B cell (primary cell): Measurements from ENCODE around the gene RPL7A. TPM values are rescaled to one million over a fixed set of nuclear protein-coding genes. Genes with fewer than 3 reads are reported as not detected.

Experiments used
- ATAC-seq: fragments of 200-7000 bp; cut with Tn5 transposase; one replicate; pipeline ENCODE4 v1.10.0; 2021; ENCODE audit warnings: low read depth, mild to moderate bottlenecking, moderate number of reproducible peaks, moderate library complexity
- CTCF ChIA-PET: fragments of 350-600 bp; sonication (Branson Sonifier 250); formaldehyde crosslinking; loops from one replicate; lab custom pipeline; 2021; ENCODE audit warnings: antibody characterized with exemption, inconsistent platforms; lab: Charles Lee
- POLR2A ChIA-PET: fragments of 350-600 bp; sonication (Branson Sonifier 250); formaldehyde crosslinking; loops from one replicate; lab custom pipeline; 2021; ENCODE audit warnings: antibody characterized with exemption; lab: Charles Lee
- DNase-seq: peaks from one replicate; pipeline ENCODE4 v3.0.0; 2013
- H2AFZ ChIP-seq: 2 replicates; pipeline ENCODE4 v1.6.1; 2012; ENCODE audit warnings: mild to moderate bottlenecking, low read depth, low read length; ENCODE audit not compliant: insufficient read depth, poor library complexity, severe bottlenecking
- H3K27ac ChIP-seq, 2 donors: 1 replicate in 1 of 2; 2 replicates in 1 of 2; pipeline ENCODE4 v1.5.1; 2012 to 2013; ENCODE audit warnings: low read length in 2 of 2, mild to moderate bottlenecking in 2 of 2, moderate library complexity in 1 of 2
- H3K27me3 ChIP-seq, 4 experiments: fragments of 200-600 bp in 1 of 4; sonication (generic) in 1 of 4; replicated peaks in 1 of 4; 1 replicate in 2 of 4; 2 replicates in 2 of 4; pipeline versions ENCODE4 v1.6.1 to v1.7.0; 2013 to 2016; ENCODE audit warnings: low read length in 3 of 4, mild to moderate bottlenecking in 2 of 4, mixed read lengths in 1 of 4, moderate library complexity in 1 of 4; ENCODE audit not compliant: insufficient read depth in 4 of 4, control insufficient read depth in 3 of 4; ENCODE audit errors: control extremely low read depth in 1 of 4
- H3K36me3 ChIP-seq, 2 experiments: replicated peaks in 1 of 2; 1 replicate in 1 of 2; 2 replicates in 1 of 2; pipeline versions ENCODE4 v1.6.1 to v1.7.1; 2013; ENCODE audit warnings: low read length in 1 of 2; ENCODE audit not compliant: insufficient read depth in 2 of 2, control insufficient read depth in 1 of 2; ENCODE audit errors: control extremely low read depth in 1 of 2, extremely low read depth in 1 of 2
- H3K4me1 ChIP-seq, 2 donors: fragments of 200-600 bp in 1 of 2; sonication (generic) in 1 of 2; 1 replicate in 1 of 2; 2 replicates in 1 of 2; pipeline versions ENCODE4 v1.5.1 to v1.6.1; 2013 to 2017; ENCODE audit warnings: low read length in 2 of 2; ENCODE audit not compliant: control insufficient read depth in 2 of 2, insufficient read depth in 2 of 2
- H3K4me2 ChIP-seq: replicated peaks from 2 replicates; pipeline ENCODE3; 2012; ENCODE audit warnings: mild to moderate bottlenecking, low read depth, low read length; ENCODE audit not compliant: poor library complexity, severe bottlenecking
- H3K4me3 ChIP-seq, 5 experiments: fragments of 200-600 bp in 1 of 5; sonication (generic) in 1 of 5; 1 replicate in 3 of 5; 2 replicates in 2 of 5; pipeline versions ENCODE4 v1.5.1 to v1.7.0; 2011 to 2016; ENCODE audit warnings: low read length in 4 of 5, mild to moderate bottlenecking in 4 of 5, low read depth in 2 of 5, control low read depth in 1 of 5, moderate library complexity in 1 of 5; ENCODE audit not compliant: insufficient read depth in 1 of 5; ENCODE audit errors: control extremely low read depth in 1 of 5, extremely low read depth in 1 of 5
- H3K79me2 ChIP-seq: fragments of 200-600 bp; sonication (generic); one replicate; pipeline ENCODE4 v1.6.0; 2016; ENCODE audit warnings: low read length; ENCODE audit not compliant: control insufficient read depth, insufficient read depth
- H3K9ac ChIP-seq: fragments of 200-600 bp; sonication (generic); 2 replicates; pipeline ENCODE4 v1.6.1; 2017; ENCODE audit warnings: mild to moderate bottlenecking, low read length, moderate library complexity
- H3K9me3 ChIP-seq, 3 donors: one replicate each; pipeline versions ENCODE4 v1.6.1 to v1.7.1; 2013; ENCODE audit warnings: low read length in 2 of 3; ENCODE audit not compliant: control insufficient read depth in 2 of 3, insufficient read depth in 1 of 3; ENCODE audit errors: control extremely low read depth in 1 of 3
- H4K20me1 ChIP-seq: 2 replicates; pipeline ENCODE4 v1.6.0; 2012; ENCODE audit warnings: mild to moderate bottlenecking, low read length; ENCODE audit not compliant: insufficient read depth, control insufficient read depth, poor library complexity, severe bottlenecking
- H3K27ac Mint-ChIP-seq: one replicate; pipeline ENCODE4 v1.8.0; 2021; ENCODE audit warnings: mixed read lengths
- H3K27me3 Mint-ChIP-seq: one replicate; pipeline ENCODE4 v1.8.0; 2021; ENCODE audit warnings: mixed read lengths
- H3K4me1 Mint-ChIP-seq: one replicate; pipeline ENCODE4 v1.8.0; 2021; ENCODE audit warnings: mixed read lengths
- H3K4me3 Mint-ChIP-seq: one replicate; pipeline ENCODE4 v1.8.0; 2021; ENCODE audit warnings: mixed read lengths
- H3K9me3 Mint-ChIP-seq: one replicate; pipeline ENCODE4 v1.8.0; 2022; ENCODE audit warnings: mixed read lengths; ENCODE audit not compliant: insufficient read depth
- CTCF ChIP-seq: fragments of 200-600 bp; IDR thresholded peaks from one replicate; pipeline ENCODE4 v1.8.0; 2022; ENCODE audit warnings: antibody characterized with exemption, mild to moderate bottlenecking
- EZH2 ChIP-seq: IDR thresholded peaks from 2 replicates; pipeline ENCODE4 v1.6.1; 2012; ENCODE audit warnings: borderline replicate concordance, low read depth, mild to moderate bottlenecking, moderate library complexity, low read length; ENCODE audit not compliant: insufficient read depth, poor library complexity, severe bottlenecking
- WGBS: methylation state at CpG from one replicate; pipeline ENCODE4 v1.1.5; 2013; ENCODE audit warnings: missing lambda C conversion rate; ENCODE audit not compliant: insufficient coverage; 5-methylcytosine and 5-hydroxymethylcytosine counted together
- intact Hi-C: fragments of 100-400 bp; cut with micrococcal nuclease; formaldehyde crosslinking; loops from one replicate; pipeline ENCODE4 v1.10.0; 2022
- polyA plus RNA-seq: library from polyadenylated mRNA; depleted of rRNA; stranded (reverse); fragments of >200 nt; gene quantifications from 2 replicates; pipeline ENCODE4 v1.2.3, GENCODE V29; 2012
- total RNA-seq, 2 donors: library from RNA; stranded (reverse); fragments of 120-200 nt in 1 of 2; gene quantifications; 1 replicate in 1 of 2; 2 replicates in 1 of 2; pipeline versions ENCODE4 v1.2.3 to v1.2.4, GENCODE V29; 2013 to 2022

Gene RPL7A
- total and polyA plus RNA-seq, 2 donors (not counting 1 experiment from before 2014, with no cell fraction given) = 2,407 to 3,937 TPM

DNA sequence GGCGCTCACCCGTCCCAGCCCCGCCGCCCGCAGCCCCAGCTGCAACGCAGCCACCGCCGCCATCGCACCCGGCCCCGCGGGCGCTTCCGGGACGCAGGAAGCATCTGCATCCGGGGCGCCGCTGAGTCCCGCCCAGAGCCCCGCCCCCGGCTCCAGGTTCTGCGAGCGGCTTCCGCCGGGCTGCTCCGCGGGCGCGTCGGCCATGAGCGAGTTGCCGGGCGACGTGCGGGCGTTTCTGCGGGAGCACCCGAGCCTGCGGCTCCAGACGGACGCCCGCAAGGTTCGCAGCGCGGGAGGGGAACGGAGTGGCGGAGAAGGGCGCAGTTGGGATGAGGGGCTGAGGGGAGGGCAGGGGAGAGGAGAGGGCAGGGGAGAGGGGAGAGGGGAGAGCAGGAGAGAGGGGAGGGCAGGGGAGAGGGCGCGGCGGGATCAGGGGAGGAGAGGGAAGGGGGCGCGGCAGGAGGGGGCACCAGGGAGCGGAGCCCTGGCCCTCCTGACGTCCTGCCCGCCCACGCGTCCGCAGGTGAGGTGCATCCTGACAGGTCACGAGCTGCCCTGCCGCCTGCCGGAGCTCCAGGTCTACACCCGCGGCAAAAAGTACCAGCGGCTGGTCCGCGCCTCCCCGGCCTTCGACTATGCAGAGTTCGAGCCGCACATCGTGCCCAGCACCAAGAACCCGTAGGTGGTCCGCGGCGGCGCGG, 8.5 kb downstream of the RPL7A start, which contains the start of the genes SURF1 and SURF2:
TSS of gene SURF1 (minus strand) at position 97 of the 701 bp plus-strand sequence. CDS start at position 63, 34 bp downstream.
TSS of gene SURF2 (plus strand) at position 160 of the 701 bp plus-strand sequence. CDS start at position 203, 43 bp downstream.
- no peak for TF ChIP-seq EZH2
- TF ChIP-seq CTCF = peak; percentile 33
- ATAC-seq = peak; percentile 88
- peak within 1 kb of the TSS; percentile 55 to 90 for H3K27ac ChIP-seq
- H3K9ac ChIP-seq = peak within 1 kb of the TSS; percentile 87
- intact Hi-C loops = loop anchor here (1.0 to 10.0 kb wide), 3 partner anchors 8 to 172 kb away; partner anchors contain the start of genes MED22, RPL7A, STKLD1 and SURF4
- peaks cover 0 to 52% of the 10 kb centered on the region in 2 experiments for H3K36me3 ChIP-seq
- WGBS = under 1% methylated on average over 78 of the region's 78 CpGs
- H3K4me3 ChIP-seq = peak within 1 kb of the TSS; percentile 39 to 91 (median 75)
- Mint-ChIP-seq H3K27me3 (no peaks in the 10 kb centered on the region), H3K4me3 (peak within 1 kb of the TSS; percentile 89), H3K27ac (peak within 1 kb of the TSS; percentile 83), H3K9me3 (no peaks in the 10 kb centered on the region), H3K4me1 (peaks cover 32% of the 10 kb centered on the region)
- peaks cover 54% of the 10 kb centered on the region for H3K79me2 ChIP-seq
- H3K27me3 ChIP-seq = no peaks in the 10 kb centered on the region
- peak within 1 kb of the TSS; percentile 93 for H2AFZ ChIP-seq
- H4K20me1 ChIP-seq = peaks cover 38% of the 10 kb centered on the region
- POLR2A ChIA-PET = interaction anchor here (0.6 to 1.9 kb wide), 4 partner anchors 9 to 122 kb away, joined by 3 to 18 read pairs (median 4); partner anchors contain the start of genes MED22, RPL7A and STKLD1
- H3K4me2 ChIP-seq = peak within 1 kb of the TSS; percentile 98
- peak; percentile 88 for DNase-seq
- CTCF ChIA-PET = interaction anchor here (0.7 to 2.0 kb wide), 8 partner anchors 8 to 170 kb away, joined by 3 to 11 read pairs (median 3); partner anchors contain the start of gene RPL7A
- peaks cover 0 to 8% (median 0%) of the 10 kb centered on the region in 3 donors for H3K9me3 ChIP-seq
- peaks cover 16 to 29% of the 10 kb centered on the region in 2 donors for H3K4me1 ChIP-seq
